Aorta (tissue), 5 donors: ENCODE results near the gene CA6. TPM values are rescaled to one million over a fixed set of nuclear protein-coding genes. Genes with fewer than 3 reads are reported as not detected.
"Not testable (repeated sequence)": the region's sequence is repeated elsewhere in the genome, so short reads cannot be mapped to it uniquely, and the experiment has no call there.

ENCODE experiments used
- ATAC-seq: fragments of 200-7000 bp; cut with Tn5 transposase; one replicate; pipeline ENCODE4 v1.9.1; 2022; ENCODE audit warnings: moderate library complexity; ENCODE audit not compliant: low FRiP score
- DNase-seq, 2 donors: peaks; one replicate each; pipeline ENCODE4 v3.0.0-alpha.2; 2020
- H3K27ac ChIP-seq, 2 donors: one replicate each; pipeline ENCODE4 v1.5.1; 2013; ENCODE audit warnings: low read length in 2 of 2, mild to moderate bottlenecking in 2 of 2, moderate library complexity in 2 of 2, control low read depth in 1 of 2, inconsistent platforms in 1 of 2, low read depth in 1 of 2
- H3K27me3 ChIP-seq, 2 donors: one replicate each; pipeline ENCODE4 v1.6.1; 2013; ENCODE audit warnings: control low read depth in 1 of 2, low read length in 1 of 2, mild to moderate bottlenecking in 1 of 2, moderate library complexity in 1 of 2; ENCODE audit not compliant: insufficient read depth in 2 of 2, control insufficient read depth in 1 of 2
- H3K36me3 ChIP-seq, 2 donors: one replicate each; pipeline ENCODE4 v1.6.1; 2013; ENCODE audit warnings: control low read depth in 1 of 2, low read length in 1 of 2, mild to moderate bottlenecking in 1 of 2; ENCODE audit not compliant: insufficient read depth in 2 of 2, control insufficient read depth in 1 of 2
- H3K4me1 ChIP-seq, 2 donors: one replicate each; pipeline ENCODE4 v1.6.1; 2013; ENCODE audit warnings: low read length in 2 of 2, control low read depth in 1 of 2, mild to moderate bottlenecking in 1 of 2, moderate library complexity in 1 of 2; ENCODE audit not compliant: insufficient read depth in 2 of 2, control insufficient read depth in 1 of 2
- H3K4me3 ChIP-seq, 2 donors: one replicate each; pipeline ENCODE4 v1.5.1; 2013; ENCODE audit warnings: low read length in 2 of 2, control low read depth in 1 of 2, mild to moderate bottlenecking in 1 of 2
- H3K9me3 ChIP-seq: one replicate; pipeline ENCODE4 v1.6.1; 2013; ENCODE audit warnings: mild to moderate bottlenecking, low read length; ENCODE audit not compliant: control insufficient read depth
- WGBS, 2 donors: extraction: QIAGEN DNeasy Blood & Tissue Kit; methylation state at CpG; one replicate each; pipeline ENCODE4 v1.1.7; 2013; 5-methylcytosine and 5-hydroxymethylcytosine counted together
- intact Hi-C, 2 donors: fragments of 100-400 bp; cut with DNase I; formaldehyde crosslinking; loops; one replicate each; pipeline versions ENCODE4 v1.14.2 to v1.15.0; 2022
- polyA plus RNA-seq, 2 donors: library from polyadenylated mRNA; stranded (reverse); fragments of 200-250 nt; gene quantifications; one replicate each; pipeline ENCODE4 v1.2.3, GENCODE V29; 2013
- total RNA-seq, 2 donors: library from RNA; stranded (reverse); fragmentation: NEBNext Ultra II Directional; extraction: Animal tissue kit (Norgen Biotek cat#: 25700); gene quantifications; one replicate each; pipeline ENCODE4 v1.2.1, GENCODE V29; 2021
- donor health status: healthy with polysubstance abuse.
- donor health status: Bipolar disorder and iron deficiency.
- donor health status: DM: no; HTN: no; CAD: no.
- donor health status: DM: no; HTN: no; CAD: no.
- donor health status: DM: yes; HTN: yes; CAD: no.

Gene CA6
- total and polyA plus RNA-seq, 4 donors, result not detected

GRCh38 chr1:8917536-8917935 lies 28.1 kb upstream of the CA6 start:
- 74 to 76% methylated on average over 10 of the region's 10 CpGs for WGBS, 2 donors
- not testable (repeated sequence) for H3K9me3 ChIP-seq, H3K36me3 ChIP-seq, DNase-seq, H3K4me3 ChIP-seq, H3K27me3 ChIP-seq, H3K4me1 ChIP-seq, ATAC-seq, H3K27ac ChIP-seq
- intact Hi-C loops, result loop anchor here (5.0 kb wide), 3 partner anchors 70 to 190 kb away; no protein-coding TSS in a partner anchor

GRCh38 chr1:8922962-8923361 lies 22.7 kb upstream of the CA6 start:
- intact Hi-C loops, result no loop called here
- H3K27ac ChIP-seq, result no peak overlapping the region
- no peaks in the 10 kb centered on the region for H3K36me3 ChIP-seq
- ATAC-seq (no peak), DNase-seq (no peak)
- no peak overlapping the region for H3K4me3 ChIP-seq
- no peaks in the 10 kb centered on the region for H3K4me1 ChIP-seq
- 96 to 97% methylated on average over 9 of the region's 9 CpGs for WGBS, 2 donors
- no peaks in the 10 kb centered on the region for H3K27me3 ChIP-seq
- H3K9me3 ChIP-seq, result no peaks in the 10 kb centered on the region

GRCh38 chr1:8925406-8925805 lies 20.3 kb upstream of the CA6 start:
- no peaks in the 10 kb centered on the region for H3K9me3 ChIP-seq
- ATAC-seq (no peak), DNase-seq (no peak)
- H3K4me1 ChIP-seq, result no peaks in the 10 kb centered on the region
- H3K27ac ChIP-seq, result no peak overlapping the region
- intact Hi-C loops, result no loop called here
- 15 to 19% methylated on average over 2 of the region's 2 CpGs for WGBS, 2 donors
- no peaks in the 10 kb centered on the region for H3K36me3 ChIP-seq
- H3K4me3 ChIP-seq, result no peak overlapping the region
- H3K27me3 ChIP-seq, result no peaks in the 10 kb centered on the region

- no peak for ATAC-seq
- Histone ChIP-seq H3K27ac (no peak overlapping the region), H3K9me3 (no peaks in the 10 kb centered on the region), H3K27me3 (no peaks in the 10 kb centered on the region), H3K36me3 (no peaks in the 10 kb centered on the region), H3K4me1 (no peaks in the 10 kb centered on the region), H3K4me3 (no peak overlapping the region)
- intact Hi-C loops, result no loop called here
- no peak for DNase-seq
- 92 to 94% methylated on average over 9 of the region's 9 CpGs for WGBS, 2 donors
Observed at GRCh38 chr1:8925960-8926359, 19.7 kb upstream of the CA6 start.

- H3K9me3 ChIP-seq, result no peaks in the 10 kb centered on the region
- DNase-seq (no peak), ATAC-seq (no peak)
- H3K36me3 ChIP-seq, result no peaks in the 10 kb centered on the region
- H3K4me1 ChIP-seq, result no peaks in the 10 kb centered on the region
- H3K4me3 ChIP-seq, result no peak overlapping the region
- no peak overlapping the region for H3K27ac ChIP-seq
- H3K27me3 ChIP-seq, result no peaks in the 10 kb centered on the region
- WGBS, 2 donors, result 96% methylated on average over 12 of the region's 12 CpGs
- intact Hi-C loops, result no loop called here
Observed at GRCh38 chr1:8926707-8927694, 18.7 kb upstream of the CA6 start.

- H3K9me3 ChIP-seq, result no peaks in the 10 kb centered on the region
- no peaks in the 10 kb centered on the region for H3K4me1 ChIP-seq
- H3K27ac ChIP-seq, result no peak overlapping the region
- 18 to 26% methylated on average over 4 of the region's 4 CpGs for WGBS, 2 donors
- no peaks in the 10 kb centered on the region for H3K36me3 ChIP-seq
- intact Hi-C loops, result no loop called here
- no peak overlapping the region for H3K4me3 ChIP-seq
- no peaks in the 10 kb centered on the region for H3K27me3 ChIP-seq
- ATAC-seq (no peak), DNase-seq (no peak)
Observed at GRCh38 chr1:8930116-8930515, 15.6 kb upstream of the CA6 start.

- WGBS, 2 donors, result 78 to 85% methylated on average over 7 of the region's 7 CpGs
- intact Hi-C loops, H3K4me1 ChIP-seq, DNase-seq, H3K36me3 ChIP-seq, H3K4me3 ChIP-seq, ATAC-seq, H3K27ac ChIP-seq, H3K27me3 ChIP-seq, H3K9me3 ChIP-seq: not testable (repeated sequence)
Observed at GRCh38 chr1:8937051-8937450, 8.6 kb upstream of the CA6 start.

GRCh38 chr1:8937701-8938100 lies 8.0 kb upstream of the CA6 start:
- 74 to 80% methylated on average over 4 of the region's 4 CpGs for WGBS, 2 donors
- Histone ChIP-seq H3K27me3 (no peaks in the 10 kb centered on the region), H3K27ac (no peak overlapping the region), H3K9me3 (peaks cover 2% of the 10 kb centered on the region), H3K36me3 (no peaks in the 10 kb centered on the region), H3K4me1 (no peaks in the 10 kb centered on the region), H3K4me3 (no peak overlapping the region)
- no peak for DNase-seq
- intact Hi-C loops, result no loop called here
- ATAC-seq, result no peak
